Erythroblast (primary cell): ENCODE measurements around the gene DGKI.

Experiments used
- GATA1 ChIP-seq: IDR thresholded peaks from 2 replicates; pipeline ENCODE4 v1.6.1; 2011; ENCODE audit warnings: low read depth, mild to moderate bottlenecking, control low read depth, low read length, moderate library complexity
- POLR2A ChIP-seq: IDR thresholded peaks from 2 replicates; pipeline ENCODE4 v1.6.1; 2011; ENCODE audit warnings: mild to moderate bottlenecking, low read length

GRCh38 chr7:137871170-137871915 is 24.6 kb upstream of the DGKI start:
- TF ChIP-seq POLR2A = no peak
- TF ChIP-seq GATA1 = no peak
